Measurements from ENCODE around the gene MYO9A. TPM values are rescaled to one million over a fixed set of nuclear protein-coding genes. Genes with fewer than 3 reads are reported as not detected.
"Not testable (repeated sequence)": the region's sequence is repeated elsewhere in the genome, so short reads cannot be mapped to it uniquely, and the experiment has no call there.

MYO9A gene
- total RNA-seq, 1 donor from 2014 or later: 39.2 TPM

GRCh38 chr15:72034351-72034750, 83.6 kb downstream of the MYO9A start:
- Mint-ChIP-seq H3K27ac (ENCODE audit: unreplicated experiment) (no peak overlapping the region), H3K4me1 (ENCODE audit: unreplicated experiment) (no peaks in the 10 kb centered on the region), H3K36me3 (ENCODE audit: low read depth, unreplicated experiment) (no peaks in the 10 kb centered on the region), H3K27me3 (ENCODE audit: unreplicated experiment) (no peaks in the 10 kb centered on the region), H3K9me3 (ENCODE audit: unreplicated experiment) (no peaks in the 10 kb centered on the region), H3K4me3 (ENCODE audit: unreplicated experiment) (no peak overlapping the region)
- no peak for DNase-seq (ENCODE audit: low spot score)
- no peak for TF ChIP-seq CTCF (IDR thresholded peaks at IDR 0.05; ENCODE audit: unreplicated experiment)

GRCh38 chr15:72033711-72034110, 84.2 kb downstream of the MYO9A start:
- TF ChIP-seq CTCF (IDR thresholded peaks at IDR 0.05; ENCODE audit: unreplicated experiment): no peak
- no peaks in the 10 kb centered on the region for H3K36me3 Mint-ChIP-seq (ENCODE audit: low read depth, unreplicated experiment)
- no peak for DNase-seq (ENCODE audit: low spot score)
- H3K27ac Mint-ChIP-seq (ENCODE audit: unreplicated experiment): no peak overlapping the region
- H3K9me3 Mint-ChIP-seq (ENCODE audit: unreplicated experiment): no peaks in the 10 kb centered on the region
- no peaks in the 10 kb centered on the region for H3K4me1 Mint-ChIP-seq (ENCODE audit: unreplicated experiment)
- no peaks in the 10 kb centered on the region for H3K27me3 Mint-ChIP-seq (ENCODE audit: unreplicated experiment)
- H3K4me3 Mint-ChIP-seq (ENCODE audit: unreplicated experiment): no peak overlapping the region

DNA sequence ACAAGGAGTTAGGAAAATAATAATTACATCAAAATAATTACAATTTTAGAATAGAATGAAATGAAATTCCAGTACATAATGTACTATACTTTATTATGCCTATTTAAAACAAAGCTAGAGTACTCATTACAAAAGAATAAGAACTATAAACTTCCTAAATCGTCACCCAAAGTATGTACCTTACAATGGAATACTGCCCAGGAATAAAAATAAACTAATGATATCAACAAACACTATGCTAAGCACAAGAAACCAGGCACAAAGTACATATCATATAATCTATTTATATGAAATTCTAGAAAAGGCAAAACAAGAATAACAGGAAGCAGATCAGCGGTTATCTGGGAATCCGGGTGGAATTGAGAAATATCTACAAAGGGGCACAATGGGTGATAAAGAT, 84.7 kb downstream of the MYO9A start:
- TF ChIP-seq CTCF (IDR thresholded peaks at IDR 0.05; ENCODE audit: unreplicated experiment): no peak
- no peaks in the 10 kb centered on the region for H3K36me3 Mint-ChIP-seq (ENCODE audit: low read depth, unreplicated experiment)
- no peaks in the 10 kb centered on the region for H3K9me3 Mint-ChIP-seq (ENCODE audit: unreplicated experiment)
- H3K27me3 Mint-ChIP-seq (ENCODE audit: unreplicated experiment): no peaks in the 10 kb centered on the region
- no peak overlapping the region for H3K4me3 Mint-ChIP-seq (ENCODE audit: unreplicated experiment)
- H3K27ac Mint-ChIP-seq (ENCODE audit: unreplicated experiment): no peak overlapping the region
- no peak for DNase-seq (ENCODE audit: low spot score)
- H3K4me1 Mint-ChIP-seq (ENCODE audit: unreplicated experiment): no peaks in the 10 kb centered on the region

- Mint-ChIP-seq H3K27ac (ENCODE audit: unreplicated experiment) (no peak overlapping the region), H3K9me3 (ENCODE audit: unreplicated experiment) (no peaks in the 10 kb centered on the region), H3K27me3 (ENCODE audit: unreplicated experiment) (no peaks in the 10 kb centered on the region), H3K4me1 (ENCODE audit: unreplicated experiment) (no peaks in the 10 kb centered on the region), H3K4me3 (ENCODE audit: unreplicated experiment) (no peak overlapping the region), H3K36me3 (ENCODE audit: low read depth, unreplicated experiment) (peaks cover 4% of the 10 kb centered on the region)
- TF ChIP-seq CTCF (IDR thresholded peaks at IDR 0.05; ENCODE audit: unreplicated experiment): no peak
- DNase-seq (ENCODE audit: low spot score): no peak
Measured at GRCh38 chr15:72021604-72022003, 96.3 kb downstream of the MYO9A start.

DNA sequence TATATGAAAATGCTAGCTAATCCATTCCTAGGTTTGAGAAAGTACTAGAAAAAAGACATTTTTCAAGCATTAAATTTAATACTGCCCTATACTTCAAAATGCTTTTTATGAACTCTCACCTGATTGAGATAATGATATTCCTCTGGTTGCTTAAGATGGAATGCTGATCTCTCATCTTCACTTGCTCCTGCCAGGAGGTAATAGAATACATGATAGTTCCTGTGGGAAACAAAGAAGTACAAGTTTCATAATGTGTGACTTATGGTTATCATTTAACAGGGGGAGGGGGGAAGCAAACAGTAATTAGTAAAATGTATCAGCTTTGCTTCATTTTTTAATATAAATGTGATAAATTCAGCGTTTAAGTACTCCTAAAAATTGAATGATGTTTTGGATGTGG, 97.2 kb downstream of the MYO9A start:
- no peak for TF ChIP-seq CTCF (IDR thresholded peaks at IDR 0.05; ENCODE audit: unreplicated experiment)
- H3K4me1 Mint-ChIP-seq (ENCODE audit: unreplicated experiment): no peaks in the 10 kb centered on the region
- no peak overlapping the region for H3K27ac Mint-ChIP-seq (ENCODE audit: unreplicated experiment)

GRCh38 chr15:72014555-72014954, 103.4 kb downstream of the MYO9A start:
- not testable (repeated sequence) for H3K36me3 Mint-ChIP-seq (ENCODE audit: low read depth, unreplicated experiment); H3K27me3 Mint-ChIP-seq (ENCODE audit: unreplicated experiment); H3K4me3 Mint-ChIP-seq (ENCODE audit: unreplicated experiment); DNase-seq (ENCODE audit: low spot score); H3K27ac Mint-ChIP-seq (ENCODE audit: unreplicated experiment); H3K4me1 Mint-ChIP-seq (ENCODE audit: unreplicated experiment); H3K9me3 Mint-ChIP-seq (ENCODE audit: unreplicated experiment)

More for the DNA sequence above, 97.2 kb downstream of the MYO9A start:
- Mint-ChIP-seq H3K27me3 (ENCODE audit: unreplicated experiment) (no peaks in the 10 kb centered on the region), H3K4me3 (ENCODE audit: unreplicated experiment) (no peak overlapping the region), H3K36me3 (ENCODE audit: low read depth, unreplicated experiment) (peaks cover 4% of the 10 kb centered on the region), H3K9me3 (ENCODE audit: unreplicated experiment) (no peaks in the 10 kb centered on the region)
- DNase-seq (ENCODE audit: low spot score): no peak

Measured in endothelial cell (in vitro differentiated cells).